Left cardiac atrium (tissue), 4 donors: ENCODE data around the gene LAYN. TPM values are rescaled to one million over a fixed set of nuclear protein-coding genes. Genes with fewer than 3 reads are reported as not detected.

ENCODE experiments used
- ATAC-seq, 2 donors: fragments of 200-7000 bp; cut with Tn5 transposase; one replicate each; pipeline ENCODE4 v1.9.1; 2020; ENCODE audit warnings: mild to moderate bottlenecking in 2 of 2, moderate library complexity in 2 of 2
- DNase-seq: peaks from one replicate; pipeline ENCODE4 v3.0.0-alpha.2; 2020
- intact Hi-C, 2 donors: fragments of 100-400 bp; cut with DNase I; formaldehyde crosslinking; loops; one replicate each; pipeline versions ENCODE4 v1.14.1 to v1.15.1; 2022 to 2023
- total RNA-seq, 2 donors: library from RNA; stranded (reverse); fragmentation: NEBNext Ultra II Directional; extraction: Animal tissue kit (Norgen Biotek cat#: 25700); gene quantifications; one replicate each; pipeline ENCODE4 v1.2.1, GENCODE V29; 2021
- donor health status: DM: no; HTN: yes; CAD: no.
- donor health status: DM: no; HTN: yes; CAD: no; lungs with severe emphysema.
- donor health status: DM: yes; HTN: yes; CAD: no.
- donor health status: Dilated cardiomyopathy.

Gene LAYN
- total RNA-seq, 2 donors from 2014 or later: 3.5 to 5.8 TPM

- ATAC-seq (no peak), DNase-seq (no peak)
- intact Hi-C loops: no loop called here
Measured at GRCh38 chr11:111527279-111527678, 13.2 kb upstream of the LAYN start.

GRCh38 chr11:111528557-111528956, 12.0 kb upstream of the LAYN start:
- ATAC-seq (no peak), DNase-seq (no peak)
- intact Hi-C loops: no loop called here

GRCh38 chr11:111530091-111530490, 10.4 kb upstream of the LAYN start:
- intact Hi-C loops: no loop called here
- ATAC-seq: no peak
- DNase-seq: no peak

- intact Hi-C loops: no loop called here
- ATAC-seq: no peak
- DNase-seq: no peak
Measured at GRCh38 chr11:111531136-111531535, 9.4 kb upstream of the LAYN start.

- DNase-seq: no peak
- intact Hi-C loops: no loop called here
- ATAC-seq: peak in 1 of 2 donors; percentile 59
Measured at GRCh38 chr11:111531687-111532364, 8.7 kb upstream of the LAYN start.

GRCh38 chr11:111532365-111532709, 8.2 kb upstream of the LAYN start:
- ATAC-seq (no peak), DNase-seq (no peak)
- intact Hi-C loops: no loop called here

- intact Hi-C loops: no loop called here
- no peak for DNase-seq
Measured at GRCh38 chr11:111535281-111535680, 5.2 kb upstream of the LAYN start.

GRCh38 chr11:111537336-111537860, 3.1 kb upstream of the LAYN start:
- intact Hi-C loops: no loop called here
- no peak for DNase-seq
- ATAC-seq: no peak

More at GRCh38 chr11:111535281-111535680, 5.2 kb upstream of the LAYN start:
- ATAC-seq: no peak

- no peak for ATAC-seq
- intact Hi-C loops: no loop called here
- DNase-seq: no peak
Measured at GRCh38 chr11:111538407-111539114, 2.0 kb upstream of the LAYN start.

GRCh38 chr11:111539426-111540113, 950 bp upstream of the LAYN start:
- intact Hi-C loops: no loop called here
- ATAC-seq (no peak), DNase-seq (no peak)

- peak; percentile 35 to 44 for ATAC-seq
- intact Hi-C loops: no loop called here
- no peak for DNase-seq
Measured at GRCh38 chr11:111540937-111541253, 375 bp downstream of the LAYN start.

- intact Hi-C loops: no loop called here
- DNase-seq (peak; percentile 73), ATAC-seq (peak; percentile 62 to 75)
Measured at GRCh38 chr11:111541254-111542061, 938 bp downstream of the LAYN start.

- ATAC-seq: no peak
Measured at GRCh38 chr11:111542606-111543275, 2.2 kb downstream of the LAYN start.

GRCh38 chr11:111548525-111548924, 8.0 kb downstream of the LAYN start:
- no peak for DNase-seq
- ATAC-seq: no peak
- intact Hi-C loops: no loop called here

More at GRCh38 chr11:111542606-111543275, 2.2 kb downstream of the LAYN start:
- intact Hi-C loops: no loop called here
- DNase-seq: no peak

- intact Hi-C loops: no loop called here
- no peak for ATAC-seq
- DNase-seq: no peak
Measured at GRCh38 chr11:111549196-111549868, 8.8 kb downstream of the LAYN start.

GRCh38 chr11:111549869-111550203, 9.3 kb downstream of the LAYN start:
- ATAC-seq (no peak), DNase-seq (no peak)
- intact Hi-C loops: no loop called here

- no peak for ATAC-seq
- no peak for DNase-seq
- intact Hi-C loops: no loop called here
Measured at GRCh38 chr11:111550258-111550657, 9.7 kb downstream of the LAYN start.

GRCh38 chr11:111554532-111554931, 14.0 kb downstream of the LAYN start:
- no peak for ATAC-seq
- intact Hi-C loops: no loop called here
- no peak for DNase-seq

- intact Hi-C loops: no loop called here
- no peak for ATAC-seq
- no peak for DNase-seq
Measured at GRCh38 chr11:111555255-111555654, 14.7 kb downstream of the LAYN start.
